GM12875 (cell line): ENCODE measurements around the gene UNC119.

Source experiments
- H3K4me3 ChIP-seq: one replicate; pipeline ENCODE4 v1.5.1; 2011; ENCODE audit warnings: low read depth, low read length, control low read depth
- TF ChIP-seq, protein P1 (sequence below): IDR thresholded peaks from 2 replicates; pipeline ENCODE4 v1.5.1; 2011; ENCODE audit warnings: low read depth, mild to moderate bottlenecking, control low read depth, inconsistent platforms, low read length, moderate library complexity, borderline replicate concordance; ENCODE audit not compliant: insufficient read depth

Gene UNC119

DNA sequence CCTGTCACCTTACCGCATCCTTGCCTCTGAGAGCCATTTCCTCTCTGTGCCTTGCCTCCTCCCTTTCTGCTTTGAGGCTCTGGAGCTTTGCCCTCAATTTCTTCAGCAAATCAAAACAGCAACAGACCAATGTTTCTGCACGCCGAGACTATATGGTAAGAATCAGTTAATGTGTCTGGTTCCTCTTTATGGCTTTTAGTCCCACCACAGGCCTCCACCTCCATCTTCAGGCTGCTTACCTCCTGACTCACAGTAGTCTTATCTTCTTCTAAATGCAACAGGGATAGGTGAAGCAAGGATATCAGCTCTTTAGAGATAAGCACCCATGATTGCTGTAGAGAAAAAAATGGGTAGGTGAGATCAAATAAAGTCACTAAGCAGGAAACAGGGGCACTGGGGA is 33.4 kb upstream of the UNC119 start:
- TF ChIP-seq, protein P1, sequence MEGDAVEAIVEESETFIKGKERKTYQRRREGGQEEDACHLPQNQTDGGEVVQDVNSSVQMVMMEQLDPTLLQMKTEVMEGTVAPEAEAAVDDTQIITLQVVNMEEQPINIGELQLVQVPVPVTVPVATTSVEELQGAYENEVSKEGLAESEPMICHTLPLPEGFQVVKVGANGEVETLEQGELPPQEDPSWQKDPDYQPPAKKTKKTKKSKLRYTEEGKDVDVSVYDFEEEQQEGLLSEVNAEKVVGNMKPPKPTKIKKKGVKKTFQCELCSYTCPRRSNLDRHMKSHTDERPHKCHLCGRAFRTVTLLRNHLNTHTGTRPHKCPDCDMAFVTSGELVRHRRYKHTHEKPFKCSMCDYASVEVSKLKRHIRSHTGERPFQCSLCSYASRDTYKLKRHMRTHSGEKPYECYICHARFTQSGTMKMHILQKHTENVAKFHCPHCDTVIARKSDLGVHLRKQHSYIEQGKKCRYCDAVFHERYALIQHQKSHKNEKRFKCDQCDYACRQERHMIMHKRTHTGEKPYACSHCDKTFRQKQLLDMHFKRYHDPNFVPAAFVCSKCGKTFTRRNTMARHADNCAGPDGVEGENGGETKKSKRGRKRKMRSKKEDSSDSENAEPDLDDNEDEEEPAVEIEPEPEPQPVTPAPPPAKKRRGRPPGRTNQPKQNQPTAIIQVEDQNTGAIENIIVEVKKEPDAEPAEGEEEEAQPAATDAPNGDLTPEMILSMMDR: no peak
- no peak overlapping the region for H3K4me3 ChIP-seq

DNA sequence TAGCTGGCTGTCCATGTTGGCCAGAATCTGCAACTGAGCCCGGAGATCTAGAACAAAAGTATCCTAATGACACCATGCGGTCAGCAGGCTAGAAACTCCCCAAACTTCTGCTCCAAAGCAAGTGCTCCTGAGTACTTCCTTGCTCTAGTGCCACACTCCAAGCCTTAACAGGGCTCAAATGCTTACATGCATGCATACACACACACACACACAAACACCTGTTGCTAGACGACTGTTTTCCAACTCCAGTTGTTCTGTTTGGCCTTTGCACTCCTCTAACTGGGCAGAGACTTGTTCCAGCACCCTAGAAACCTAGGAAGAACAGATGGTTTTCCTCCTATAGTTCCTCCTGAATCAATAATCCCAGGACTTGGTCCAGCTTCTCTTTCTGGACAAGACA is 32.0 kb upstream of the UNC119 start:
- TF ChIP-seq, protein P1: no peak
- H3K4me3 ChIP-seq: no peak overlapping the region

DNA sequence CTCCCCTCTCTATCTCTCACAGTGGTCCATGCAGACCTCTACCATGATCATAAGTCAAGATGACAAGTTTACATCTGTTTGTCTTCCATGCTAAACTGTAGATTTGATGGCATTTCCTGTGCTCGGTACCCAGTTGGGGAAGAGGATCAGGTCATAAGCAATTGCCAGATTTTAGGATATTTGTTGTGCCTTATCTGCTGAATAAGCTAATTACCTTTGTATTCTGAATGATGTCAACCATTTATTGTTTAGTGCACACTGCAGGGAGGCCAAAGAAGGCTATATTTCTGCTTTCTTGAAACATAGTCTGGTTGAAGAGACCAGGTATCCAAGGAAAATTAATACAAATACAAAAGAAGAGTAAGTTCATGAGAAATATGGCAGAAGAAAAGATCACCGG is 30.1 kb upstream of the UNC119 start:
- TF ChIP-seq, protein P1: no peak
- no peak overlapping the region for H3K4me3 ChIP-seq

DNA sequence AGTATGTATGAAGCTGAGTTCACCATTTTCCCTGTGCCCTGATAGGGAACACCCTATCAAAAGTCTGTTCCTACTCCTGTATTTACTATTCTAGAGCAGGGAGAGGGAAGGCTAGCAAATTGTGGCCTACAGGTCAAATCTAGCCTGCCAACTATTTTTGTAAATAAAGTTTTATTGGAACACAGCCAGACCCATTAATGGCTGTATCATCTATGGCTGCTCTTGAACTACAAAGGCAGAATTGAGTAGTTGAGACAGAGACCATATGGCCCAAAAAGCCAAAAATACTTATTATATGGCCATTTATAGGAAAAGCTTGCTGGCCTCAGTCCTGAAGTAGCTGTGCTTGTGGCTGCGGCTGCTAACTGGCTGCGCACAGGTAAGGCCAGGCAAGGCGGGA is 28.5 kb upstream of the UNC119 start:
- TF ChIP-seq, protein P1: no peak
- no peak overlapping the region for H3K4me3 ChIP-seq

DNA sequence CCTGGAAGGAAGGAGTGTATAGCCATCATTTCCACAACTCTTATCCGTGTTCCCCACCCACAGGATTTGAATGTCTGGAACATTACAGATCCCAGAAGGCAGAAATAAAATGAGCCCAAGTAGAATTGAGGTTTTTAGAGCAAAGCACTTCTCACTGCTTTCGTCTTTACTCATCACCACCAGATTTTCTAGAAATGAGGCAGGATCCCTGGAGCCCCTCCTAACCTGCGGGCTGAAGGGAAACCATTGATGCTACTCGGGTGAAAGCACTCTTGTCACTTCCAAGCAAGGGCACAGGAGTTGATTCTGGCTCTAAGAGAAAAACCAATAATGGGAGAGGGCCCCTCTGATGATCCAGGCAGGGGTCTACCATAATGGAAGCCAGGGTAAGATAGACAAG is 27.1 kb upstream of the UNC119 start:
- TF ChIP-seq, protein P1: no peak
- H3K4me3 ChIP-seq: no peak overlapping the region

DNA sequence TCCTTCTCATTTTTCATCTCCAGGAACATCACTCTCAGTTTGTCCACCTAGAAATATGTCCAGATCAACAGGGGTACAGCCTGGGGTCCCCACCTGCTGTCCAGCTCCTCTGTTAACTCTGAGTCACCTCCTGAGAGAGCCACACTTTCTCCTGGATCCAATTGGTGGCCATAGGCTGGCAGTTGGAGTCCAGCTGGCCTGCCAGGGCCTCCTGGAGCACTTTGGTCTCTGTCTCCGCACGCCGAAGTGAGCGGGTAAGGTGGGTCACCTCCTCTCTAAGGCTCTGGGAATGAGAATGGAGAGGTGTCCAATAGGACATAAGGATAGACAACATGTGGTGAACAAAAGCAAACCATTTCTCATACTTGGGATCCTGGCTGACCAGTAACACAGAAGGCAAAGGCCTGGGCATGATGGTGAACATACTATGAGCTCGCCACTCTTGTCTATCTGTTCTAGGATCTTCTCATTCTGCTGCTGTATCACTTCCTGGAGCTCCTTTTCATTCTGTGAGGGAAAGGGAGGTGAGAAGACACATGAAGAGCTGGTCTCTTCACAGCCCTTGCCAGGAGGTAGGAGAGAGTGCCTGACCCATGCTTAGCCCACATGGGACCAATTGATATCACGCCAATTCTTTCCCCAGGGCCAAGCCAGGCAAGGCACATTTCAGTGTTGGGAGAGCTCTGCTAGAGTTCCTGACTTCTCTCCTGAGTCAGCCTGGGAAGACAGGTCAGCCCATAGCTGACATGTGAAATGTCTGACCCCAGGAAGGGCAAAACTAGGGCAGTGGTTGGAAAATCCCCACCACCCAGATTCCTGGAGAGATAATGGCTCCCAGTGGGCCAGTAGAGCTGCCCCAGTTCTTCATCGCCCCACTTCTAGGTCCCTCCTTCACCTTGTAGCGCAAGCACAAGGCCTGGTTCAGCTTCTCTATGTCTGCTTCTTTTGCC is 26.1 kb upstream of the UNC119 start:
- H3K4me3 ChIP-seq: no peak overlapping the region
- TF ChIP-seq, protein P1: no peak

DNA sequence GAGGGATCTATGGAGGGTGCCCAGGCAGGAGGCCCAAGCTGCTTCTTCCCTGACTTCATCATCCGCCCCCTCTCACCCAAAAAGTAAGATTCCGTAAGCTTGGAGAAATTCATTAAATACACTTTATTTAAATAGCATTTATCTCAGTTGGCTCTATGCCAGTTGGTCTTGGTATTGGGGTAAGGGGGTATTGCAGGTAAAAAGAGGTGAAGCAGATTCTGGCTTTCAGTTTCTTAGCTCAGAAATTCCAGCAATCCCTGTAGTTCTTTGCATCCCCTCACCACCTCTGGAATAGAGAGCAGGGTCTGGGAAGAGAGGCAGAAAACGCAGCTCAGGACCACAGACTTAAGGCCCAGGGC is 25.0 kb upstream of the UNC119 start:
- no peak overlapping the region for H3K4me3 ChIP-seq
- TF ChIP-seq, protein P1: no peak
